ENCODE results near the gene DZIP3. TPM values are rescaled to one million over a fixed set of nuclear protein-coding genes. Genes with fewer than 3 reads are reported as not detected.

The DZIP3 gene
- total RNA-seq, 1 experiment from 2014 or later: 20.9 TPM

- no peak for TF ChIP-seq CTCF (IDR thresholded peaks at IDR 0.05; ENCODE audit: insufficient read depth in 1 of 2, low read depth in 1 of 2, low read length in 1 of 2, severe bottlenecking in 1 of 2, unreplicated experiment in 1 of 2)
- H3K4me3 ChIP-seq (ENCODE audit: low read depth, low read length): no peak overlapping the region
- Mint-ChIP-seq H3K27me3 (ENCODE audit: insufficient read depth, unreplicated experiment) (no peaks in the 10 kb centered on the region), H3K27ac (ENCODE audit: unreplicated experiment) (no peak overlapping the region), H3K4me1 (ENCODE audit: low read depth, unreplicated experiment) (no peaks in the 10 kb centered on the region), H3K36me3 (ENCODE audit: insufficient read depth, unreplicated experiment) (no peaks in the 10 kb centered on the region), H3K4me3 (ENCODE audit: unreplicated experiment) (no peak overlapping the region), H3K9me3 (ENCODE audit: unreplicated experiment) (no peaks in the 10 kb centered on the region)
- DNase-seq: no peak
- no peaks in the 10 kb centered on the region for H3K27me3 ChIP-seq (replicated peaks; ENCODE audit: control insufficient read depth, insufficient read depth, low read length)
- no TSS peak for BruUV-seq (replicated peaks)
- no peaks in the 10 kb centered on the region; the same call in 1 of the 2 replicates for H3K36me3 ChIP-seq (ENCODE audit: control insufficient read depth, insufficient read depth, low read length)
- ChIA-PET CTCF (no interaction called here), POLR2A (no interaction called here)
- H3K4me1 ChIP-seq: no peaks in the 10 kb centered on the region
- intact Hi-C loops (cut with micrococcal nuclease; ENCODE audit: unreplicated experiment): no loop called here
- H3K9me3 ChIP-seq: no peaks in the 10 kb centered on the region
These were observed 34.0 kb downstream of the DZIP3 start for GRCh38 chr3:108623504-108623903.

- H3K27me3 ChIP-seq (replicated peaks; ENCODE audit: control insufficient read depth, insufficient read depth, low read length): no peaks in the 10 kb centered on the region
- peaks cover 5% of the 10 kb centered on the region for H3K36me3 Mint-ChIP-seq (ENCODE audit: insufficient read depth, unreplicated experiment)
- no peak for DNase-seq
- no peaks in the 10 kb centered on the region for H3K9me3 ChIP-seq
- no peaks in the 10 kb centered on the region for H3K27me3 Mint-ChIP-seq (ENCODE audit: insufficient read depth, unreplicated experiment)
- peaks cover 5% of the 10 kb centered on the region; the same call in 1 of the 2 replicates for H3K4me1 ChIP-seq
- H3K36me3 ChIP-seq (ENCODE audit: control insufficient read depth, insufficient read depth, low read length): no peaks in the 10 kb centered on the region
- no peak overlapping the region for H3K4me3 ChIP-seq (ENCODE audit: low read depth, low read length)
- ChIA-PET POLR2A (no interaction called here), CTCF (no interaction called here)
- H3K9me3 Mint-ChIP-seq (ENCODE audit: unreplicated experiment): no peaks in the 10 kb centered on the region
- peaks cover 6% of the 10 kb centered on the region for H3K4me1 Mint-ChIP-seq (ENCODE audit: low read depth, unreplicated experiment)
- H3K27ac Mint-ChIP-seq (ENCODE audit: unreplicated experiment): no peak overlapping the region
- no TSS peak for BruUV-seq (replicated peaks)
- intact Hi-C loops (cut with micrococcal nuclease; ENCODE audit: unreplicated experiment): no loop called here
- no peak for TF ChIP-seq CTCF (IDR thresholded peaks at IDR 0.05; ENCODE audit: insufficient read depth in 1 of 2, low read depth in 1 of 2, low read length in 1 of 2, severe bottlenecking in 1 of 2, unreplicated experiment in 1 of 2)
- no peak overlapping the region for H3K4me3 Mint-ChIP-seq (ENCODE audit: unreplicated experiment)
These were observed 40.5 kb downstream of the DZIP3 start for GRCh38 chr3:108629974-108630373.

GRCh38 chr3:108642526-108642925, 53.0 kb downstream of the DZIP3 start:
- POLR2A ChIA-PET: no interaction called here
- H3K27me3 ChIP-seq (replicated peaks; ENCODE audit: control insufficient read depth, insufficient read depth, low read length): no peaks in the 10 kb centered on the region
- no peaks in the 10 kb centered on the region for H3K9me3 Mint-ChIP-seq (ENCODE audit: unreplicated experiment)
- intact Hi-C loops (cut with micrococcal nuclease; ENCODE audit: unreplicated experiment): no loop called here
- H3K27me3 Mint-ChIP-seq (ENCODE audit: insufficient read depth, unreplicated experiment): no peaks in the 10 kb centered on the region
- H3K4me3 ChIP-seq (ENCODE audit: low read depth, low read length): no peak overlapping the region
- H3K36me3 ChIP-seq (ENCODE audit: control insufficient read depth, insufficient read depth, low read length): no peaks in the 10 kb centered on the region
- TF ChIP-seq CTCF (IDR thresholded peaks at IDR 0.05; ENCODE audit: insufficient read depth in 1 of 2, low read depth in 1 of 2, low read length in 1 of 2, severe bottlenecking in 1 of 2, unreplicated experiment in 1 of 2): no peak
- H3K4me1 ChIP-seq: no peaks in the 10 kb centered on the region
- H3K36me3 Mint-ChIP-seq (ENCODE audit: insufficient read depth, unreplicated experiment): no peaks in the 10 kb centered on the region
- CTCF ChIA-PET: no interaction called here
- H3K4me3 Mint-ChIP-seq (ENCODE audit: unreplicated experiment): no peak overlapping the region
- no peaks in the 10 kb centered on the region for H3K4me1 Mint-ChIP-seq (ENCODE audit: low read depth, unreplicated experiment)
- H3K27ac Mint-ChIP-seq (ENCODE audit: unreplicated experiment): no peak overlapping the region
- no peak for DNase-seq
- BruUV-seq (replicated peaks): no TSS peak
- H3K9me3 ChIP-seq: no peaks in the 10 kb centered on the region
